Keratinocyte (primary cell): Measurements from ENCODE around the gene ZSCAN9. TPM values are rescaled to one million over a fixed set of nuclear protein-coding genes. Genes with fewer than 3 reads are reported as not detected.
A peak's percentile ranks its signal among the peaks of the same experiment; 100 is the strongest.

Experiments used
- DNase-seq: peaks from one replicate; pipeline ENCODE4 v3.0.0-alpha.2; 2011; ENCODE audit warnings: low read depth, missing footprints, low spot score
- FAIRE-seq: peaks from 2 replicates; lab custom pipeline; 2011; peaks lifted over from hg19 to GRCh38; lab: Jason Lieb, UNC
- H2AFZ ChIP-seq: 2 replicates; pipeline ENCODE4 v1.6.0; 2012; ENCODE audit warnings: low read length, control low read depth, inconsistent platforms; ENCODE audit not compliant: control insufficient read depth
- H3K27ac ChIP-seq: 2 replicates; pipeline ENCODE4 v1.5.1; 2011; ENCODE audit warnings: low read length; ENCODE audit not compliant: control insufficient read depth, insufficient read depth
- H3K27me3 ChIP-seq: 3 replicates; pipeline ENCODE4 v1.6.0; 2011; ENCODE audit warnings: low read length; ENCODE audit not compliant: control insufficient read depth, insufficient read depth; ENCODE audit errors: extremely low read depth
- H3K36me3 ChIP-seq, 2 experiments: 2 replicates in 1 of 2; 3 replicates in 1 of 2; pipeline ENCODE4 v1.5.1; 2011; ENCODE audit warnings: low read length in 2 of 2, mild to moderate bottlenecking in 1 of 2; ENCODE audit not compliant: control insufficient read depth in 2 of 2, insufficient read depth in 2 of 2; ENCODE audit errors: extremely low read depth in 1 of 2
- H3K4me1 ChIP-seq: 3 replicates; pipeline ENCODE4 v1.5.1; 2011; ENCODE audit warnings: low read length; ENCODE audit not compliant: control insufficient read depth, insufficient read depth; ENCODE audit errors: extremely low read depth
- H3K4me2 ChIP-seq: 3 replicates; pipeline ENCODE4 v1.6.0; 2011; ENCODE audit warnings: low read depth, low read length; ENCODE audit not compliant: control insufficient read depth, insufficient read depth; ENCODE audit errors: extremely low read depth
- H3K4me3 ChIP-seq, 3 experiments: fragments of 200-600 bp in 1 of 3; sonication (generic) in 1 of 3; 2 replicates in 2 of 3; 3 replicates in 1 of 3; pipeline ENCODE4 v1.5.1; 2011 to 2016; ENCODE audit warnings: low read length in 3 of 3, mild to moderate bottlenecking in 3 of 3, control low read depth in 2 of 3, inconsistent platforms in 1 of 3, low read depth in 1 of 3, mixed read lengths in 1 of 3, mixed run types in 1 of 3, moderate library complexity in 1 of 3; ENCODE audit not compliant: control insufficient read depth in 2 of 3, insufficient read depth in 2 of 3; ENCODE audit errors: extremely low read depth in 1 of 3
- H3K79me2 ChIP-seq: 2 replicates; pipeline ENCODE4 v1.6.0; 2012; ENCODE audit warnings: low read length; ENCODE audit not compliant: control insufficient read depth, insufficient read depth
- H3K9ac ChIP-seq: 3 replicates; pipeline ENCODE4 v1.6.0; 2011; ENCODE audit warnings: low read length; ENCODE audit not compliant: control insufficient read depth, insufficient read depth; ENCODE audit errors: extremely low read depth
- H3K9me1 ChIP-seq: 3 replicates; pipeline ENCODE4 v1.6.0; 2011; ENCODE audit warnings: low read length; ENCODE audit not compliant: control insufficient read depth, insufficient read depth; ENCODE audit errors: extremely low read depth
- H3K9me3 ChIP-seq: 2 replicates; pipeline ENCODE4 v1.5.1; 2012; ENCODE audit warnings: low read depth, low read length; ENCODE audit not compliant: control insufficient read depth
- H4K20me1 ChIP-seq: 3 replicates; pipeline ENCODE4 v1.6.0; 2011; ENCODE audit warnings: low read length; ENCODE audit not compliant: control insufficient read depth, insufficient read depth; ENCODE audit errors: extremely low read depth
- EZH2 ChIP-seq: IDR thresholded peaks from one replicate; pipeline ENCODE4 v1.6.1; 2012; ENCODE audit warnings: inconsistent platforms, mild to moderate bottlenecking, low read length, moderate library complexity
- dilution Hi-C: fragments of 300-500 bp; cut with MboI; formaldehyde crosslinking; loops from one replicate; pipeline ENCODE4 v1.7.0; 2020; ENCODE audit warnings: low sequenced_read_pairs; ENCODE audit not compliant: extremely low pct_ligation_motif_present
- polyA plus RNA-seq, 5 experiments: library from polyadenylated mRNA; depleted of rRNA in 3 of 5; stranded (reverse) in 3 of 5; stranded (forward) in 1 of 5; unstranded in 1 of 5; fragments of >200 nt; gene quantifications; 1 replicate in 1 of 5; 2 replicates in 3 of 5; 3 replicates in 1 of 5; pipeline versions ENCODE4 v1.2.1 to v1.2.3, GENCODE V29; 2011 to 2012; ENCODE audit warnings: missing spikeins in 2 of 5, low read depth in 1 of 5, low replicate concordance in 1 of 5
- TF ChIP-seq, protein P1 (sequence below), 3 experiments: IDR thresholded peaks in 1 of 3; conservative IDR thresholded peaks in 1 of 3; optimal IDR thresholded peaks in 1 of 3; 2 replicates in 2 of 3; 3 replicates in 1 of 3; pipeline versions ENCODE3 to v1.5.1; 2011; ENCODE audit warnings: low read length in 3 of 3, mild to moderate bottlenecking in 3 of 3, moderate library complexity in 2 of 3, control low read depth in 1 of 3, inconsistent platforms in 1 of 3; ENCODE audit not compliant: insufficient read depth in 2 of 3; ENCODE audit errors: extremely low read depth in 1 of 3

ZSCAN9 gene
- polyA plus RNA-seq, 1 donor (not counting 4 experiments of a cell fraction or from before 2014, with no cell fraction given): 12.0 TPM

DNA sequence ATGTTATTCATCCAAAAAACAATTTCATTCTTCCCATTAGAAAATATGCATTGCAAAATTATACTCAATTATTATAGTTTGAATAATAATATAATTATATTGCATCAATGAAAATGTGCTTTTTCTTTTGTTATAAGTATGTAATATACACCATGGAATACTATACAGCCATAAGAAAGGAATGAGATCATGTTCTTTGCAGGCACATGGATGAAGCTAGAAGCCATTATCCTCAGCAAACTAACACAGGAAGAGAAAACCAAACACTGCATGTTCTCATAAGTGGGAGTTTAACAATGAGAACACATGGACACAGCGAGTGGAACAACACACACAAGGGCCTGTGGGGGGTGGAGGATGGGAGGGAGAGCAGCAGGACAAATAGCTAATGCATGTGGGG lies 32.0 kb downstream of the ZSCAN9 start:
- H3K79me2 ChIP-seq: no peaks in the 10 kb centered on the region
- peaks cover 4% of the 10 kb centered on the region for H3K9me3 ChIP-seq
- DNase-seq (no peak), FAIRE-seq (no peak)
- no peak overlapping the region for H3K9ac ChIP-seq
- no peak overlapping the region for H2AFZ ChIP-seq
- dilution Hi-C loops: no loop called here
- no peaks in the 10 kb centered on the region for H3K9me1 ChIP-seq
- TF ChIP-seq, protein P1, sequence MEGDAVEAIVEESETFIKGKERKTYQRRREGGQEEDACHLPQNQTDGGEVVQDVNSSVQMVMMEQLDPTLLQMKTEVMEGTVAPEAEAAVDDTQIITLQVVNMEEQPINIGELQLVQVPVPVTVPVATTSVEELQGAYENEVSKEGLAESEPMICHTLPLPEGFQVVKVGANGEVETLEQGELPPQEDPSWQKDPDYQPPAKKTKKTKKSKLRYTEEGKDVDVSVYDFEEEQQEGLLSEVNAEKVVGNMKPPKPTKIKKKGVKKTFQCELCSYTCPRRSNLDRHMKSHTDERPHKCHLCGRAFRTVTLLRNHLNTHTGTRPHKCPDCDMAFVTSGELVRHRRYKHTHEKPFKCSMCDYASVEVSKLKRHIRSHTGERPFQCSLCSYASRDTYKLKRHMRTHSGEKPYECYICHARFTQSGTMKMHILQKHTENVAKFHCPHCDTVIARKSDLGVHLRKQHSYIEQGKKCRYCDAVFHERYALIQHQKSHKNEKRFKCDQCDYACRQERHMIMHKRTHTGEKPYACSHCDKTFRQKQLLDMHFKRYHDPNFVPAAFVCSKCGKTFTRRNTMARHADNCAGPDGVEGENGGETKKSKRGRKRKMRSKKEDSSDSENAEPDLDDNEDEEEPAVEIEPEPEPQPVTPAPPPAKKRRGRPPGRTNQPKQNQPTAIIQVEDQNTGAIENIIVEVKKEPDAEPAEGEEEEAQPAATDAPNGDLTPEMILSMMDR (optimal IDR thresholded peaks at IDR 0.05 in 1 of 3, IDR thresholded peaks at IDR 0.05 in 1 of 3, conservative IDR thresholded peaks at IDR 0.05 in 1 of 3; ENCODE audit: extremely low read depth in 1 of 3, insufficient read depth in 2 of 3, low read length in 3 of 3): no peak
- no peak for TF ChIP-seq EZH2
- no peaks in the 10 kb centered on the region for H4K20me1 ChIP-seq
- no peak overlapping the region for H3K4me3 ChIP-seq
- H3K27me3 ChIP-seq: peaks cover 5% of the 10 kb centered on the region
- H3K4me1 ChIP-seq: peaks cover 11% of the 10 kb centered on the region
- H3K36me3 ChIP-seq: no peaks in the 10 kb centered on the region
- H3K4me2 ChIP-seq: no peak overlapping the region
- no peak overlapping the region for H3K27ac ChIP-seq

DNA sequence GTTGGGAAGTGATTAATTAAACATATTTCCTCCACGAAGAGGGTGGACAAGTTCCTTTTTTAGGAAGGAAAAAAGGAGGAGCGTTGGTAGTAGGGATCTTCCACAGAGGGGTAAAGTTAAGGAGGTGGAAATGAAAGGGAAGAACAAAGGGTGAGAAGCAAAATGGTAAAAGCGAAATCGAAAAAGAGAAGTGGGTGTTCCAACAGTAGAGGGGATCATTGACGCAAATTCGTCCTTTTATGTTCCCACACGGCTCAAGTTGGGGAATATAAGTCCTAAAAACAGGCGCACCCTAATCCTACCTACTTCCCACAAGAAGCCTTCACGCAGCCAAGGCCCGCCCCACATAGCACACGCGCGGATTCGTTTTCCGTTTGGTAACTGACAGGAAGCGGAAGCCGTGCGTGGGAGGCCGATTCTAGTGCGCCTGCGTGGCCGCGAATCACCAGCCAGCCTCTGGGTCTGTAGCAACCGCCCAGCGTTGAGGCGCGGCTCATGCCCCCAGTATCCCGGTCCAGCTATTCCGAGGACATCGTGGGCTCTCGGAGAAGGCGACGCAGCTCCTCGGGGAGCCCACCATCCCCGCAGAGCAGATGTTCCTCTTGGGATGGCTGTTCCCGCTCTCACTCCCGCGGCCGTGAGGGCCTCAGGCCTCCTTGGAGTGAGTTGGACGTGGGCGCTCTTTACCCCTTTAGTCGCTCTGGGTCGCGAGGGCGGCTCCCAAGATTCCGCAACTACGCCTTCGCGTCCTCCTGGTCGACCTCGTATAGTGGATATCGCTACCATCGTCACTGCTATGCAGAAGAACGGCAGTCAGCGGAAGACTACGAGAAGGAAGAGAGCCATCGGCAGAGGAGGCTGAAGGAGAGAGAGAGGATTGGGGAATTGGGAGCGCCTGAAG lies 34.1 kb downstream of the ZSCAN9 start, which contains the start of gene NKAPL:
TSS of gene NKAPL (plus strand) at position 421 of the 901 bp plus-strand sequence. CDS start at position 496, 75 bp downstream.
- Histone ChIP-seq H4K20me1 (no peaks in the 10 kb centered on the region), H3K27ac (no peak within 1 kb of the TSS), H3K36me3 (no peaks in the 10 kb centered on the region), H2AFZ (peak within 1 kb of the TSS; percentile 91), H3K27me3 (peaks cover 5% of the 10 kb centered on the region), H3K9me1 (no peaks in the 10 kb centered on the region), H3K79me2 (no peaks in the 10 kb centered on the region), H3K4me2 (peak within 1 kb of the TSS; percentile 78), H3K9me3 (peaks cover 4% of the 10 kb centered on the region), H3K4me3 (peak within 1 kb of the TSS; percentile 19 to 56 (median 21)), H3K4me1 (peaks cover 8% of the 10 kb centered on the region), H3K9ac (no peak within 1 kb of the TSS)
- FAIRE-seq: no peak
- dilution Hi-C loops: no loop called here
- no peak for TF ChIP-seq EZH2
- TF ChIP-seq, protein P1 (optimal IDR thresholded peaks at IDR 0.05 in 1 of 3, IDR thresholded peaks at IDR 0.05 in 1 of 3, conservative IDR thresholded peaks at IDR 0.05 in 1 of 3; ENCODE audit: extremely low read depth in 1 of 3, insufficient read depth in 2 of 3, low read length in 3 of 3): no peak
- no peak for DNase-seq
